Measurements from ENCODE around the gene NCR3LG1.

The NCR3LG1 gene

GRCh38 chr11:17385492-17385891 is 33.9 kb downstream of the NCR3LG1 start:
- Mint-ChIP-seq H3K4me1 (peaks cover 52% of the 10 kb centered on the region), H3K27ac (no peak overlapping the region)
- no peak for ATAC-seq

GRCh38 chr11:17385926-17386325 is 34.3 kb downstream of the NCR3LG1 start:
- Mint-ChIP-seq H3K27ac (peak overlapping the region; percentile 23), H3K27me3 (no peaks in the 10 kb centered on the region), H3K36me3 (peaks cover 46% of the 10 kb centered on the region), H3K4me3 (peak overlapping the region; percentile 77), H3K9me3 (no peaks in the 10 kb centered on the region), H3K4me1 (peaks cover 56% of the 10 kb centered on the region)
- no peak for ATAC-seq

More at GRCh38 chr11:17385492-17385891, 33.9 kb downstream of the NCR3LG1 start:
- H3K4me3 Mint-ChIP-seq: peak overlapping the region; percentile 77
- no peaks in the 10 kb centered on the region for H3K27me3 Mint-ChIP-seq
- H3K9me3 Mint-ChIP-seq: no peaks in the 10 kb centered on the region
- H3K36me3 Mint-ChIP-seq: peaks cover 47% of the 10 kb centered on the region

GRCh38 chr11:17386331-17387084 is 34.9 kb downstream of the NCR3LG1 start:
- Mint-ChIP-seq H3K27ac (peak overlapping the region; percentile 23), H3K4me1 (peaks cover 61% of the 10 kb centered on the region), H3K27me3 (no peaks in the 10 kb centered on the region), H3K4me3 (peak overlapping the region; percentile 77), H3K9me3 (no peaks in the 10 kb centered on the region), H3K36me3 (peaks cover 40% of the 10 kb centered on the region)
- peak; percentile 49 for ATAC-seq

- ATAC-seq: no peak
- H3K27ac Mint-ChIP-seq: no peak overlapping the region
- H3K4me1 Mint-ChIP-seq: peaks cover 67% of the 10 kb centered on the region
- peaks cover 34% of the 10 kb centered on the region for H3K36me3 Mint-ChIP-seq
- H3K4me3 Mint-ChIP-seq: peak overlapping the region; percentile 77
- no peaks in the 10 kb centered on the region for H3K9me3 Mint-ChIP-seq
- H3K27me3 Mint-ChIP-seq: no peaks in the 10 kb centered on the region
Observed at GRCh38 chr11:17387254-17387653, 35.7 kb downstream of the NCR3LG1 start.

GRCh38 chr11:17387811-17388210 is 36.2 kb downstream of the NCR3LG1 start:
- Mint-ChIP-seq H3K4me1 (peaks cover 67% of the 10 kb centered on the region), H3K27ac (no peak overlapping the region), H3K9me3 (no peaks in the 10 kb centered on the region), H3K36me3 (peaks cover 31% of the 10 kb centered on the region), H3K27me3 (no peaks in the 10 kb centered on the region), H3K4me3 (peak overlapping the region; percentile 86)
- no peak for ATAC-seq

GRCh38 chr11:17388609-17389210 is 37.1 kb downstream of the NCR3LG1 start, which contains the start of gene KCNJ11:
Gene KCNJ11 (minus strand): TSS chr11:17388659. CDS start chr11:17388091, 568 bp downstream.
- peaks cover 31% of the 10 kb centered on the region for H3K36me3 Mint-ChIP-seq
- ATAC-seq: peak; percentile 62
- peak within 1 kb of the TSS; percentile 86 for H3K4me3 Mint-ChIP-seq
- peak within 1 kb of the TSS; percentile 83 for H3K27ac Mint-ChIP-seq
- no peaks in the 10 kb centered on the region for H3K9me3 Mint-ChIP-seq
- peaks cover 67% of the 10 kb centered on the region for H3K4me1 Mint-ChIP-seq
- no peaks in the 10 kb centered on the region for H3K27me3 Mint-ChIP-seq

GRCh38 chr11:17389211-17389956 is 37.8 kb downstream of the NCR3LG1 start:
- Mint-ChIP-seq H3K27ac (peak overlapping the region; percentile 83), H3K4me3 (peak overlapping the region; percentile 86), H3K36me3 (peaks cover 30% of the 10 kb centered on the region), H3K4me1 (peaks cover 64% of the 10 kb centered on the region), H3K27me3 (no peaks in the 10 kb centered on the region), H3K9me3 (no peaks in the 10 kb centered on the region)
- ATAC-seq: peak; percentile 83

- Mint-ChIP-seq H3K36me3 (peaks cover 23% of the 10 kb centered on the region), H3K4me1 (peaks cover 57% of the 10 kb centered on the region), H3K27ac (peak overlapping the region; percentile 83), H3K27me3 (no peaks in the 10 kb centered on the region), H3K4me3 (peak overlapping the region; percentile 86), H3K9me3 (no peaks in the 10 kb centered on the region)
- ATAC-seq: no peak
Observed at GRCh38 chr11:17389957-17390649, 38.5 kb downstream of the NCR3LG1 start.

- no peaks in the 10 kb centered on the region for H3K27me3 Mint-ChIP-seq
- peak overlapping the region; percentile 46 for H3K27ac Mint-ChIP-seq
- peak overlapping the region; percentile 50 for H3K4me3 Mint-ChIP-seq
- peaks cover 10% of the 10 kb centered on the region for H3K36me3 Mint-ChIP-seq
- peaks cover 43% of the 10 kb centered on the region for H3K4me1 Mint-ChIP-seq
- no peaks in the 10 kb centered on the region for H3K9me3 Mint-ChIP-seq
- ATAC-seq: peak; percentile 51
Observed at GRCh38 chr11:17391493-17392355, 40.1 kb downstream of the NCR3LG1 start.

GRCh38 chr11:17392872-17393271 is 41.3 kb downstream of the NCR3LG1 start:
- H3K9me3 Mint-ChIP-seq: no peaks in the 10 kb centered on the region
- H3K4me3 Mint-ChIP-seq: no peak overlapping the region

GRCh38 chr11:17393472-17393871 is 41.9 kb downstream of the NCR3LG1 start:
- peaks cover 29% of the 10 kb centered on the region for H3K4me1 Mint-ChIP-seq
- H3K36me3 Mint-ChIP-seq: no peaks in the 10 kb centered on the region
- ATAC-seq: no peak
- H3K9me3 Mint-ChIP-seq: no peaks in the 10 kb centered on the region
- H3K27ac Mint-ChIP-seq: peak overlapping the region; percentile 28
- no peak overlapping the region for H3K4me3 Mint-ChIP-seq
- H3K27me3 Mint-ChIP-seq: no peaks in the 10 kb centered on the region

More at GRCh38 chr11:17392872-17393271, 41.3 kb downstream of the NCR3LG1 start:
- H3K36me3 Mint-ChIP-seq: no peaks in the 10 kb centered on the region
- H3K27ac Mint-ChIP-seq: peak overlapping the region; percentile 28
- H3K4me1 Mint-ChIP-seq: peaks cover 32% of the 10 kb centered on the region
- no peaks in the 10 kb centered on the region for H3K27me3 Mint-ChIP-seq
- no peak for ATAC-seq

- no peaks in the 10 kb centered on the region for H3K36me3 Mint-ChIP-seq
- peaks cover 28% of the 10 kb centered on the region for H3K4me1 Mint-ChIP-seq
- H3K27me3 Mint-ChIP-seq: no peaks in the 10 kb centered on the region
- ATAC-seq: no peak
- no peak overlapping the region for H3K4me3 Mint-ChIP-seq
- H3K27ac Mint-ChIP-seq: peak overlapping the region; percentile 91
- H3K9me3 Mint-ChIP-seq: peaks cover 3% of the 10 kb centered on the region
Observed at GRCh38 chr11:17394743-17395390, 43.3 kb downstream of the NCR3LG1 start.

- peaks cover 28% of the 10 kb centered on the region for H3K4me1 Mint-ChIP-seq
- H3K9me3 Mint-ChIP-seq: peaks cover 3% of the 10 kb centered on the region
- no peaks in the 10 kb centered on the region for H3K27me3 Mint-ChIP-seq
- no peak for ATAC-seq
- no peaks in the 10 kb centered on the region for H3K36me3 Mint-ChIP-seq
- H3K4me3 Mint-ChIP-seq: no peak overlapping the region
- peak overlapping the region; percentile 91 for H3K27ac Mint-ChIP-seq
Observed at GRCh38 chr11:17395554-17395961, 44.0 kb downstream of the NCR3LG1 start.

- Mint-ChIP-seq H3K27ac (peak overlapping the region; percentile 91), H3K27me3 (no peaks in the 10 kb centered on the region), H3K36me3 (no peaks in the 10 kb centered on the region), H3K4me1 (peaks cover 30% of the 10 kb centered on the region), H3K4me3 (no peak overlapping the region), H3K9me3 (peaks cover 3% of the 10 kb centered on the region)
- no peak for ATAC-seq
Observed at GRCh38 chr11:17395978-17396377, 44.4 kb downstream of the NCR3LG1 start.

All from stimulated activated memory B cell treated with anti-CD40 and anti-IgM and Interleukin-4, amounts not matched to agents 10 μg/mL and 1 μg/mL and 100 μg/mL, for 72 hours (primary cell).